IMR-90 (cell line): ENCODE data around the gene CARD10. TPM values are rescaled to one million over a fixed set of nuclear protein-coding genes. Genes with fewer than 3 reads are reported as not detected.
A peak's percentile ranks its signal among the peaks of the same experiment; 100 is the strongest.

ENCODE experiments used
- ATAC-seq: fragments of 200-7000 bp; cut with Tn5 transposase; 2 replicates; pipeline ENCODE4 v1.9.1; 2020; ENCODE audit warnings: low read depth, mild to moderate bottlenecking, moderate library complexity
- BruUV-seq: library from RNA; stranded (reverse); fragments of 400-500 nt; replicated peaks from 2 replicates; lab custom pipeline; 2021; lab: Mats Ljungman, UMichigan
- CTCF ChIA-PET: fragments of 300-600 bp; formaldehyde crosslinking; extraction: SDS; loops from one replicate; lab custom pipeline; 2021; ENCODE audit warnings: antibody characterized with exemption; lab: Yijun Ruan, JAX
- POLR2A ChIA-PET: fragments of 300-600 bp; sonication (Branson Sonifier 250); formaldehyde crosslinking; loops from one replicate; lab custom pipeline; 2022; ENCODE audit warnings: antibody characterized with exemption; ENCODE audit not compliant: unreplicated experiment; lab: Charles Lee
- DNase-seq: peaks from one replicate; pipeline ENCODE4 v3.0.0; 2013
- H2AFZ ChIP-seq: replicated peaks from 2 replicates; pipeline ENCODE3; 2013; ENCODE audit warnings: low read length, mild to moderate bottlenecking; ENCODE audit not compliant: poor library complexity
- H2AK5ac ChIP-seq: 2 replicates; pipeline ENCODE4 v1.6.1; 2013; ENCODE audit warnings: low read depth, low read length, inconsistent platforms
- H2AK9ac ChIP-seq: replicated peaks from 2 replicates; pipeline ENCODE3; 2013; ENCODE audit warnings: mild to moderate bottlenecking, low read depth, low read length, moderate library complexity; ENCODE audit not compliant: poor library complexity
- H2BK120ac ChIP-seq: 2 replicates; pipeline ENCODE4 v1.6.1; 2013; ENCODE audit warnings: low read depth, low read length, inconsistent platforms
- H2BK15ac ChIP-seq: 3 replicates; pipeline ENCODE4 v1.6.1; 2013; ENCODE audit warnings: low read depth, low read length, inconsistent platforms
- H2BK20ac ChIP-seq: 2 replicates; pipeline ENCODE4 v1.6.1; 2013; ENCODE audit warnings: low read depth, mild to moderate bottlenecking, inconsistent platforms, low read length, moderate library complexity
- H2BK5ac ChIP-seq: 2 replicates; pipeline ENCODE4 v1.6.1; 2013; ENCODE audit warnings: mild to moderate bottlenecking, low read depth, low read length, inconsistent platforms; ENCODE audit not compliant: poor library complexity, severe bottlenecking
- H3K14ac ChIP-seq: replicated peaks from 2 replicates; pipeline ENCODE4 v1.6.1; 2013; ENCODE audit warnings: low read depth, low read length, inconsistent platforms
- H3K18ac ChIP-seq: 2 replicates; pipeline ENCODE4 v1.6.1; 2013; ENCODE audit warnings: low read depth, low read length, control low read depth
- H3K23ac ChIP-seq: 2 replicates; pipeline ENCODE4 v1.6.1; 2013; ENCODE audit warnings: low read depth, low read length, inconsistent platforms
- H3K27ac ChIP-seq: 2 replicates; pipeline ENCODE4 v1.5.1; 2013; ENCODE audit warnings: mild to moderate bottlenecking, control low read depth, low read length; ENCODE audit not compliant: insufficient read depth
- H3K27me3 ChIP-seq: 2 replicates; pipeline ENCODE4 v1.6.1; 2013; ENCODE audit warnings: low read length; ENCODE audit not compliant: control insufficient read depth, insufficient read depth
- H3K36me3 ChIP-seq: 2 replicates; pipeline ENCODE4 v1.6.1; 2013; ENCODE audit warnings: low read length, mixed read lengths; ENCODE audit not compliant: control insufficient read depth, insufficient read depth
- H3K4ac ChIP-seq: 2 replicates; pipeline ENCODE4 v1.6.1; 2013; ENCODE audit warnings: low read depth, low read length, inconsistent platforms
- H3K4me1 ChIP-seq: 2 replicates; pipeline ENCODE4 v1.6.1; 2013; ENCODE audit warnings: low read length, mixed read lengths; ENCODE audit not compliant: control insufficient read depth, insufficient read depth
- H3K4me2 ChIP-seq: 2 replicates; pipeline ENCODE4 v1.6.1; 2013; ENCODE audit warnings: low read depth, mild to moderate bottlenecking, control low read depth, low read length, moderate library complexity
- H3K4me3 ChIP-seq: 2 replicates; pipeline ENCODE4 v1.5.1; 2013; ENCODE audit warnings: low read depth, mild to moderate bottlenecking, control low read depth, low read length, moderate library complexity; ENCODE audit not compliant: insufficient read depth
- H3K56ac ChIP-seq: 2 replicates; pipeline ENCODE4 v1.6.1; 2013; ENCODE audit warnings: low read length, inconsistent platforms; ENCODE audit not compliant: insufficient read depth; ENCODE audit errors: extremely low read depth
- H3K79me1 ChIP-seq, 2 experiments: 2 replicates each; pipeline ENCODE4 v1.6.1; 2013; ENCODE audit warnings: low read length in 2 of 2, inconsistent platforms in 1 of 2, low read depth in 1 of 2
- H3K9ac ChIP-seq: 2 replicates; pipeline ENCODE4 v1.6.1; 2013; ENCODE audit warnings: low read depth, low read length, control low read depth
- H3K9me1 ChIP-seq: 2 replicates; pipeline ENCODE4 v1.6.1; 2013; ENCODE audit warnings: low read length, inconsistent platforms; ENCODE audit not compliant: insufficient read depth
- H3K9me3 ChIP-seq: 2 replicates; pipeline ENCODE4 v1.6.1; 2013; ENCODE audit warnings: low read length; ENCODE audit not compliant: control insufficient read depth, insufficient read depth
- H4K20me1 ChIP-seq: 2 replicates; pipeline ENCODE4 v1.6.1; 2013; ENCODE audit warnings: low read length, inconsistent platforms; ENCODE audit not compliant: insufficient read depth
- H4K5ac ChIP-seq: 2 replicates; pipeline ENCODE4 v1.6.1; 2013; ENCODE audit warnings: mild to moderate bottlenecking, low read depth, low read length, control low read depth
- H4K8ac ChIP-seq, 2 experiments: 2 replicates each; pipeline ENCODE4 v1.6.1; 2013; ENCODE audit warnings: low read depth in 2 of 2, low read length in 2 of 2, control low read depth in 1 of 2, inconsistent platforms in 1 of 2
- H4K91ac ChIP-seq: 2 replicates; pipeline ENCODE4 v1.6.1; 2013; ENCODE audit warnings: low read depth, low read length, inconsistent platforms; ENCODE audit not compliant: insufficient read depth
- BHLHE40 ChIP-seq: fragments of 150-350 bp; IDR thresholded peaks from 2 replicates; pipeline ENCODE4 v1.6.1; 2016; ENCODE audit warnings: mild to moderate bottlenecking, low read depth, low read length
- CEBPB ChIP-seq: IDR thresholded peaks from 2 replicates; pipeline ENCODE4 v1.6.1; 2012; ENCODE audit warnings: low read depth, low read length, improper control_type of control experiment
- CHD1 ChIP-seq: IDR thresholded peaks from 2 replicates; pipeline ENCODE4 v1.6.1; 2012; ENCODE audit warnings: low read depth, low read length, improper control_type of control experiment
- MXI1 ChIP-seq: IDR thresholded peaks from 2 replicates; pipeline ENCODE4 v1.6.1; 2012; ENCODE audit warnings: low read depth, mild to moderate bottlenecking, low read length, moderate library complexity, borderline replicate concordance
- NFE2L2 ChIP-seq: fragments of 150-350 bp; IDR thresholded peaks from 2 replicates; pipeline ENCODE4 v1.6.1; 2016; ENCODE audit warnings: low read depth, mild to moderate bottlenecking, low read length
- POLR2A ChIP-seq: IDR thresholded peaks from 2 replicates; pipeline ENCODE4 v1.6.1; 2012; ENCODE audit warnings: mild to moderate bottlenecking, low read depth, low read length
- RCOR1 ChIP-seq: IDR thresholded peaks from 2 replicates; pipeline ENCODE4 v1.6.1; 2012; ENCODE audit warnings: mild to moderate bottlenecking, low read length, improper control_type of control experiment; ENCODE audit not compliant: insufficient replicate concordance
- RFX5 ChIP-seq: IDR thresholded peaks from 2 replicates; pipeline ENCODE4 v1.8.0; 2012; ENCODE audit warnings: low read depth, mild to moderate bottlenecking, low read length, moderate library complexity
- SMC3 ChIP-seq: fragments of 150-350 bp; IDR thresholded peaks from 2 replicates; pipeline ENCODE4 v1.6.1; 2016; ENCODE audit warnings: low read depth, mild to moderate bottlenecking, antibody characterized with exemption, low read length, moderate library complexity
- WGBS, 2 experiments: methylation state at CpG; one replicate each; pipeline versions ENCODE4 v1.1.5 to v1.1.7; 2013; ENCODE audit warnings: missing lambda C conversion rate in 2 of 2; ENCODE audit not compliant: insufficient read length in 1 of 2; ENCODE audit errors: extremely low coverage in 2 of 2; 5-methylcytosine and 5-hydroxymethylcytosine counted together
- dilution Hi-C: fragments of 300-500 bp; cut with HindIII; formaldehyde crosslinking; loops from one replicate; pipeline ENCODE4 v1.14.3; 2018; ENCODE audit warnings: low sequenced_read_pairs; ENCODE audit not compliant: unreplicated experiment
- in situ Hi-C: fragments of 300-500 bp; cut with MboI; formaldehyde crosslinking; loops from 3 replicates; pipeline ENCODE4 v1.14.3; 2019; ENCODE audit warnings: low sequenced_read_pairs, inconsistent platforms, mixed read lengths
- intact Hi-C: fragments of 100-400 bp; cut with micrococcal nuclease; formaldehyde crosslinking; loops from 2 replicates; pipeline ENCODE4 v1.10.0; 2022
- polyA plus RNA-seq, 3 experiments: library from polyadenylated mRNA; depleted of rRNA; stranded (reverse); fragments of >200 nt; gene quantifications; 2 replicates each; pipeline ENCODE4 v1.2.3, GENCODE V29; 2012; ENCODE audit warnings: low replicate concordance in 1 of 3
- total RNA-seq: library from RNA; depleted of rRNA; stranded (reverse); fragments of >200 nt; gene quantifications from 2 replicates; pipeline ENCODE4 v1.2.3, GENCODE V29; 2012
- TF ChIP-seq, protein P1 (sequence below): conservative IDR thresholded peaks from 2 replicates; pipeline ENCODE4 v1.5.1; 2012; ENCODE audit warnings: mild to moderate bottlenecking, low read depth, low read length, improper control_type of control experiment
- TF ChIP-seq, protein P2 (sequence below): fragments of 150-350 bp; IDR thresholded peaks from 2 replicates; pipeline ENCODE4 v1.6.1; 2017; ENCODE audit warnings: mild to moderate bottlenecking, antibody characterized with exemption, low read length, low read depth
- TF ChIP-seq, protein P3 (sequence below): fragments of 150-350 bp; IDR thresholded peaks from 2 replicates; pipeline ENCODE4 v1.6.1; 2016; ENCODE audit warnings: low read depth, mild to moderate bottlenecking, low read length, moderate library complexity, borderline replicate concordance

The CARD10 gene
- total and polyA plus RNA-seq, 2 of the 4 experiments (the other 2 are of a cell fraction): 6.1 to 18.4 TPM

DNA sequence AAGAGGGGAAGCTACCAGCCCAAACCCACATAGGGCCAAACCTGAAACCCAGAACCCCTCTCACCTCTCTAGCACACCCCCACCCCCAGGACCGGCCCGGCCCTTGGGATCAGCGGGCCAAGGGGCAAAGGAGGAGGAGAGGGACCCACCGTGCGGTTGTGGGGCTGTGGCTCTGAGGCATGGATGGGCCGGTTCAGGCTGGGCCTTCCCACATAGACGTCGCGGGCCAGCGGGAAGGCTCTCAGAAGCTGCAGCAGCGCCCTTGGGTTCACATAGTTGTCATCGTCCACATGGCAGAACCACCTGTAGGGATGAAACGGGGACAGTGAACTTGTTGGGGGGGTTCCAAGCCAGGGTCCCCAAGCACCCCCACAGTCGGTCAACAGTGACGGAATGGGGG lies 40.0 kb downstream of the CARD10 start:
- in situ Hi-C loops: no loop called here
- Histone ChIP-seq H4K8ac (no peak overlapping the region), H3K9me3 (no peaks in the 10 kb centered on the region), H2AK5ac (no peak overlapping the region), H4K20me1 (no peaks in the 10 kb centered on the region), H4K91ac (no peak overlapping the region), H3K27ac (no peak overlapping the region), H2BK5ac (no peak overlapping the region), H3K56ac (no peak overlapping the region), H2AK9ac (peak overlapping the region; percentile 42), H2BK15ac (no peak overlapping the region), H2BK20ac (no peak overlapping the region), H3K4me3 (no peak overlapping the region), H3K9me1 (no peaks in the 10 kb centered on the region), H3K79me1 (no peaks in the 10 kb centered on the region), H3K9ac (no peak overlapping the region), H3K4me2 (no peak overlapping the region), H3K4ac (no peak overlapping the region), H3K14ac (no peak overlapping the region), H3K4me1 (peaks cover 6% of the 10 kb centered on the region), H2AFZ (peak overlapping the region; percentile 72), H3K36me3 (no peaks in the 10 kb centered on the region), H2BK120ac (no peak overlapping the region), H3K27me3 (peaks cover 38% of the 10 kb centered on the region), H4K5ac (no peak overlapping the region), H3K23ac (no peak overlapping the region), H3K18ac (no peak overlapping the region)
- TF ChIP-seq, protein P1, sequence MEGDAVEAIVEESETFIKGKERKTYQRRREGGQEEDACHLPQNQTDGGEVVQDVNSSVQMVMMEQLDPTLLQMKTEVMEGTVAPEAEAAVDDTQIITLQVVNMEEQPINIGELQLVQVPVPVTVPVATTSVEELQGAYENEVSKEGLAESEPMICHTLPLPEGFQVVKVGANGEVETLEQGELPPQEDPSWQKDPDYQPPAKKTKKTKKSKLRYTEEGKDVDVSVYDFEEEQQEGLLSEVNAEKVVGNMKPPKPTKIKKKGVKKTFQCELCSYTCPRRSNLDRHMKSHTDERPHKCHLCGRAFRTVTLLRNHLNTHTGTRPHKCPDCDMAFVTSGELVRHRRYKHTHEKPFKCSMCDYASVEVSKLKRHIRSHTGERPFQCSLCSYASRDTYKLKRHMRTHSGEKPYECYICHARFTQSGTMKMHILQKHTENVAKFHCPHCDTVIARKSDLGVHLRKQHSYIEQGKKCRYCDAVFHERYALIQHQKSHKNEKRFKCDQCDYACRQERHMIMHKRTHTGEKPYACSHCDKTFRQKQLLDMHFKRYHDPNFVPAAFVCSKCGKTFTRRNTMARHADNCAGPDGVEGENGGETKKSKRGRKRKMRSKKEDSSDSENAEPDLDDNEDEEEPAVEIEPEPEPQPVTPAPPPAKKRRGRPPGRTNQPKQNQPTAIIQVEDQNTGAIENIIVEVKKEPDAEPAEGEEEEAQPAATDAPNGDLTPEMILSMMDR: no peak
- TF ChIP-seq RCOR1 (no peak), POLR2A (no peak), RFX5 (no peak), CHD1 (no peak), MXI1 (no peak), NFE2L2 (no peak), BHLHE40 (no peak), SMC3 (no peak), CEBPB (no peak)
- TF ChIP-seq, protein P2, sequence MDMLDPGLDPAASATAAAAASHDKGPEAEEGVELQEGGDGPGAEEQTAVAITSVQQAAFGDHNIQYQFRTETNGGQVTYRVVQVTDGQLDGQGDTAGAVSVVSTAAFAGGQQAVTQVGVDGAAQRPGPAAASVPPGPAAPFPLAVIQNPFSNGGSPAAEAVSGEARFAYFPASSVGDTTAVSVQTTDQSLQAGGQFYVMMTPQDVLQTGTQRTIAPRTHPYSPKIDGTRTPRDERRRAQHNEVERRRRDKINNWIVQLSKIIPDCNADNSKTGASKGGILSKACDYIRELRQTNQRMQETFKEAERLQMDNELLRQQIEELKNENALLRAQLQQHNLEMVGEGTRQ: no peak
- TF ChIP-seq, protein P3, sequence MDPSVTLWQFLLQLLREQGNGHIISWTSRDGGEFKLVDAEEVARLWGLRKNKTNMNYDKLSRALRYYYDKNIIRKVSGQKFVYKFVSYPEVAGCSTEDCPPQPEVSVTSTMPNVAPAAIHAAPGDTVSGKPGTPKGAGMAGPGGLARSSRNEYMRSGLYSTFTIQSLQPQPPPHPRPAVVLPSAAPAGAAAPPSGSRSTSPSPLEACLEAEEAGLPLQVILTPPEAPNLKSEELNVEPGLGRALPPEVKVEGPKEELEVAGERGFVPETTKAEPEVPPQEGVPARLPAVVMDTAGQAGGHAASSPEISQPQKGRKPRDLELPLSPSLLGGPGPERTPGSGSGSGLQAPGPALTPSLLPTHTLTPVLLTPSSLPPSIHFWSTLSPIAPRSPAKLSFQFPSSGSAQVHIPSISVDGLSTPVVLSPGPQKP: no peak
- CTCF ChIA-PET: no interaction called here
- dilution Hi-C loops: no loop called here
- DNase-seq (no peak), ATAC-seq (no peak)
- POLR2A ChIA-PET: no interaction called here
- BruUV-seq: no TSS peak
- intact Hi-C loops: no loop called here
- WGBS, 2 experiments: 50% methylated on average over 1 of the region's 15 CpGs; no CpG with 5 or more reads in 1 of the 2 experiments
